Subcutaneous adipose tissue (tissue), 4 donors: ENCODE data around the gene ZNF563. TPM values are rescaled to one million over a fixed set of nuclear protein-coding genes. Genes with fewer than 3 reads are reported as not detected.

Source experiments
- total RNA-seq, 4 donors: library from RNA; depleted of rRNA; stranded (reverse); fragments of >200 nt; gene quantifications; one replicate each; pipeline ENCODE4 v1.1.0, GENCODE V29; 2016
- TF ChIP-seq, protein P1 (sequence below): fragments of 450-650 bp; IDR thresholded peaks from one replicate; pipeline ENCODE4 v1.5.1; 2016; ENCODE audit warnings: low read depth, mild to moderate bottlenecking, control low read depth, antibody characterized with exemption, moderate library complexity

The ZNF563 gene
- total RNA-seq, 4 donors from 2014 or later = 4.4 to 6.8 (median 5.3) TPM

DNA sequence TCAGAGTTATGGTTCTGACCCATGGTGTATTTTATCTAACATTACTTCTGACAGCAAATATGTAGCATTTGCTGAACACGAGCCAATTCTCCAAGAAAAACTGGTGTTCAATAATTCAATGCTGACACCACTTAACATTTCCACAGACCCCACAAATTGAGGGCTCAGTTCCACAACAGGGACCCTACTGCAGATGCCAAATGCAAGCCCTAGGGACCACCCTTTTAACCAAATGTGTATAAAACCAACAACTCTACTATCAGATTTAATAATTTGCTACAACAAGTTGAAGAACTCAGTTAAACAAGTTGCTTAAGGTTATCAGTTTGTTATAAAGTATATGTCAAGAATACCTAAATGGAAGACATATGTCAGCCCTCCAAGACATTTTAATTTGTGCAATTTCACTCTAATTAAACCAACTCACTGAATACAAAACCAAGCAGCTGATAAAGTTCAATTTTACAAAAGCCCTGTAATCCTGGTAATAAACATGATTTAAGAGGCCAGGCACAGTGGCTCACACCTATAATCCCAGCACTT lies 45.4 kb downstream of the ZNF563 start:
- TF ChIP-seq, protein P1, sequence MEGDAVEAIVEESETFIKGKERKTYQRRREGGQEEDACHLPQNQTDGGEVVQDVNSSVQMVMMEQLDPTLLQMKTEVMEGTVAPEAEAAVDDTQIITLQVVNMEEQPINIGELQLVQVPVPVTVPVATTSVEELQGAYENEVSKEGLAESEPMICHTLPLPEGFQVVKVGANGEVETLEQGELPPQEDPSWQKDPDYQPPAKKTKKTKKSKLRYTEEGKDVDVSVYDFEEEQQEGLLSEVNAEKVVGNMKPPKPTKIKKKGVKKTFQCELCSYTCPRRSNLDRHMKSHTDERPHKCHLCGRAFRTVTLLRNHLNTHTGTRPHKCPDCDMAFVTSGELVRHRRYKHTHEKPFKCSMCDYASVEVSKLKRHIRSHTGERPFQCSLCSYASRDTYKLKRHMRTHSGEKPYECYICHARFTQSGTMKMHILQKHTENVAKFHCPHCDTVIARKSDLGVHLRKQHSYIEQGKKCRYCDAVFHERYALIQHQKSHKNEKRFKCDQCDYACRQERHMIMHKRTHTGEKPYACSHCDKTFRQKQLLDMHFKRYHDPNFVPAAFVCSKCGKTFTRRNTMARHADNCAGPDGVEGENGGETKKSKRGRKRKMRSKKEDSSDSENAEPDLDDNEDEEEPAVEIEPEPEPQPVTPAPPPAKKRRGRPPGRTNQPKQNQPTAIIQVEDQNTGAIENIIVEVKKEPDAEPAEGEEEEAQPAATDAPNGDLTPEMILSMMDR = no peak

DNA sequence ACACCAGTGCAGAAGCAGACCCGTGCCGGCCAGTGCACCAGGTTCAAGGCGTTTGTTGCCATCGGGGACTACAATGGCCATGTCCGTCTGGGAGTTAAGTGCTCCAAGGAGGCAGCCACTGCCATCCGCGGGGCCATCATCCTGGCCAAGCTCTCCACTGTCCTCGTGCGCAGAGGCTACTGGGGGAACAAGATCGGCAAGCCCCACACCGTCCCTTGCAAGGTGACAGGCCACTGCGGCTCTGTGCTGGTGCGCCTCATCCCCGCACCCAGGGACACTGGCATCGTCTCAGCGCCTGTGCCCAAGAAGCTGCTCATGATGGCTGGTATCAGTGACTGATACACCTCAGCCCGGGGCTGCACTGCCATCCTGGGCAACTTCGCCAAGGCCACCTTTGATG lies 48.8 kb downstream of the ZNF563 start:
- TF ChIP-seq, protein P1 = no peak

DNA sequence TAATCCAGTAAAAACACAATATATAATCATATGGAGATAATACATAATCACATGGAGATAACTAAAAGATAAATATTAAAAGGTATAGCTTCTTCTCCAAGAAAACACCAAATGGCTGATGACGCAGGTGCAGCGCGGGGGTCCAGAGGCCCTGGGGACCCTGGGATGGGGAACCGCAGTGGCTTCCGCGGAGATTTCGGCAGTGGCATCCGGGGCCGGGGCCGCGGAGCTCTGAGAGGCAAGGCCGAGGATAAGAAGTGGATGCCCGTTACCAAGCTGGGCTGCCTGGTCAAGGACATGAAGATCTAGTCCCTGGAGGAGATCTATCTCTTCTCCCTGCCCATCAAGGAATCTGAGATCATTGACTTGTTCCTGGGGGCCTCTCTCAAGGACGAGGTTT lies 49.2 kb downstream of the ZNF563 start:
- TF ChIP-seq, protein P1 = no peak

DNA sequence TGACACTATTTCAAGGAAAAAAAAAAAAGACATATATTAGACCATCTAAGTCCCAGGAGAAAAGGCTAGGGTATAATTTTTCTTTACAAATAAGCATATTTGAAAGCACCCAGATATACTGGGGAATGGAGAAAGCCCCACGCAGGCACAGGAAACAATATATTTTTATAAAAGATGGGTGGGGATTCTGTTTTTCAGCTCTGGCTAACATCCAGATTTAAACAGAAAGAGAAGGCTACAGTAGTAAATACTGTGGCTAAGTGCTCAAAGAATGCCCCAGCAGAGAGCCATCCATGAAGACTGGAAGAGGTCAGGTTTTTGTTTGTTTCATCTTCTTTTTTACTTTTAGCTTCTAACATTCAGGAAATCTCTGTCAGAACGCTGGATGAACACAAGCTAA lies 54.7 kb downstream of the ZNF563 start:
- TF ChIP-seq, protein P1 = no peak

DNA sequence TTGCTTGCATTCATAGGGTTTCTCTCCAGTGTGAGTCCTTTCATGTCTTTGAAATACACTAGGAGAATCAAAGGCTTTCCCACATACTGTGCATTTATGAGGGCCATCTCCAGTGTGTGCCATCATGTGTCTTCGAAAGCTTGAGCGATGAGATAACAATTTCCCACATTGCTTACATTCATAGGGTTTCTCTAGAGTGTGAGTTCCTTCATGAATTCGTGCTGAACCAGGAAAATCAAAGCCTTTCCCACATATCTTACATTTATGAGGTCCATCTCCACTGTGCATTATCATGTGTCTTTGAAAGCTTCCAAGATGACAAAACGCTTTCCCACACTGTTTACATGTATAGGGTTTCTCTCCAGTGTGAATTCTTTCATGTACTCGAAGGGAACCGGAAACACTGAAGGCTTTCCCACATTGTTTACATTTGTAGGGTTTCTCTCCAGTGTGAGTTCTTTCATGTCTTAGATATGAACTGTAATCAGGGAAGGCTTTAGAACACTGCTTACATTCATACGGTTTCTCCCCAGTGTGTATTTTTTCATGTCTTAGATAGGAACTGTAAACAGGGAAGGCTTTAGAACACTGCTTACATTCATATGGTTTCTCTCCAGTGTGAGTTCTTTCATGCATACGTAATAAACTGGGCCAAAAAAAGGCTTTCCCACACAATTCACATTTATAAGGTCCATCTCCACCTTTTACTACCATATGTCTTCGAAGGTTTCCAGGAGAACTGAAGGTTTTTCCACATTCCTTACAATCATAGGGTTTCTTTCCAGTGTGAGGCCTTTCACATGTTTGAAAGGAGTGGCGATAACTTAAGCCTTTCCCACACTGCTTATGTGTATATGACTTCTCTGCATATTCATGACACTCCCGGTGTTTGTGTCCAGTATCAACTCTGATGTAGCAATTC lies 60.2 kb downstream of the ZNF563 start:
- TF ChIP-seq, protein P1 = no peak

DNA sequence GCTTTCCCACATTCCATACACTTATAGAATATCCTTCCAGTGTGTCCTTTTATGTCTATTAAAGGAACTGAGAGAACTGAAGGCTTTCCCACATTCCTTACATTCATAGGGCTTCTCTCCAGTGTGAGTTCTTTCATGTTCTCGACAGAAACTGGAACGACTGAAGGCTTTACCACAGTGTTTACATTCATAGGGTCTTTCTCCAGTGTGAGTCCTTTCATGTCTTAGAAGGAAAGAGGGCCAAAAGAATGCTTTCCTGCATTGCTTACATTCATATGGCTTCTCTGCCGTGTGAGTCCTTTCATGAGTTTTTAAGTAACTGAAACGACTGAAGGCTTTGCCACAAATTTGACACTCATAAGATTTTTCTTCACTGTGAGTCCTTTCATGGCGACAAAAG lies 61.0 kb downstream of the ZNF563 start:
- TF ChIP-seq, protein P1 = no peak

DNA sequence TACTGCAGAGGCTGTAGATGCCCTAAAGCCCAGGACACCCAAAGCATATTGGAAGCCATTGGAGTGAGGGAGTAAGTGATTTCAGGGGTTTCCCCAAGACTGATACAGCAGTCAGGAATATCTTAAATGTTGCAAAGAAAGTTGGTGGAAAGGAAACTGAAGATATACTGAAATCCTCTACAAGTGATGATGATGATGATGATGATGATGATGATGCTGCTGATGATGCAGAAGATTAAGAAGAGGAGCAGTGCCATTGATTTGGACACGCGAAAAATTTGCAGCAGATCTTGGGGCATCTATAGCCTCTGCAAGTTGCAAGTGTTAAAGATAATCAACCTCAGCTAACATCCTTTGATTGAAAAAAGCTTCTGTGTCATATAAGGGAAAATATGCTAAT lies 62.6 kb downstream of the ZNF563 start:
- TF ChIP-seq, protein P1 = no peak
